Fibroblast of villous mesenchyme (primary cell): ENCODE data around the gene TRMT1L. TPM values are rescaled to one million over a fixed set of nuclear protein-coding genes. Genes with fewer than 3 reads are reported as not detected.

Experiments
- DNase-seq: peaks from one replicate; pipeline ENCODE4 v3.0.0-alpha.2; 2010; ENCODE audit warnings: low read depth
- H3K4me3 ChIP-seq: 2 replicates; pipeline ENCODE4 v1.5.1; 2011; ENCODE audit warnings: low read depth, mild to moderate bottlenecking, low read length
- total RNA-seq: library from RNA; depleted of rRNA; stranded (reverse); fragments of >200 nt; gene quantifications from 2 replicates; pipeline ENCODE4 v1.2.3, GENCODE V29; 2012
- TF ChIP-seq, protein P1 (sequence below): IDR thresholded peaks from 2 replicates; pipeline ENCODE4 v1.5.1; 2012; ENCODE audit warnings: low read depth, mild to moderate bottlenecking, low read length; ENCODE audit not compliant: insufficient read depth

Gene TRMT1L
- total RNA-seq, 1 donor, result 24.6 TPM

DNA sequence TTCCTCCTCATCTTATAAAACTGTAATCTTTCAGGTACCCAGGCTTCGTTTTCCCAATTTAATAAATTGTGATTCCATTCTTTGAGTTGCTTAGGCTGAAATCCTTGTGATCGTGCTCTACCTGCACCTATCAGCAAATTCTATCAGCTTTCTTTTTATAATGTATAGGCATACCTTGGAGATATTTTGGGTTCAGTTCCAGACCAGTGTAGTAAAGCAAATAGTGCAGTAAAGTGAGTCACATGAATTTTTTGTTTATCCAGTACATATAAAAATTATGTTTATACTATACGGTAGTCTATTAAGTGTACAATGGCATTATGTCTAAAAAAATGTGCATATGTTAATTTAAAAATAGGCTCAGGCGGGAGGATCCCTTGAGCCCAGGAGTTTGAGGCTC, 5.7 kb upstream of the TRMT1L start:
- TF ChIP-seq, protein P1, sequence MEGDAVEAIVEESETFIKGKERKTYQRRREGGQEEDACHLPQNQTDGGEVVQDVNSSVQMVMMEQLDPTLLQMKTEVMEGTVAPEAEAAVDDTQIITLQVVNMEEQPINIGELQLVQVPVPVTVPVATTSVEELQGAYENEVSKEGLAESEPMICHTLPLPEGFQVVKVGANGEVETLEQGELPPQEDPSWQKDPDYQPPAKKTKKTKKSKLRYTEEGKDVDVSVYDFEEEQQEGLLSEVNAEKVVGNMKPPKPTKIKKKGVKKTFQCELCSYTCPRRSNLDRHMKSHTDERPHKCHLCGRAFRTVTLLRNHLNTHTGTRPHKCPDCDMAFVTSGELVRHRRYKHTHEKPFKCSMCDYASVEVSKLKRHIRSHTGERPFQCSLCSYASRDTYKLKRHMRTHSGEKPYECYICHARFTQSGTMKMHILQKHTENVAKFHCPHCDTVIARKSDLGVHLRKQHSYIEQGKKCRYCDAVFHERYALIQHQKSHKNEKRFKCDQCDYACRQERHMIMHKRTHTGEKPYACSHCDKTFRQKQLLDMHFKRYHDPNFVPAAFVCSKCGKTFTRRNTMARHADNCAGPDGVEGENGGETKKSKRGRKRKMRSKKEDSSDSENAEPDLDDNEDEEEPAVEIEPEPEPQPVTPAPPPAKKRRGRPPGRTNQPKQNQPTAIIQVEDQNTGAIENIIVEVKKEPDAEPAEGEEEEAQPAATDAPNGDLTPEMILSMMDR, result no peak
- DNase-seq, result no peak
- H3K4me3 ChIP-seq, result no peak overlapping the region

DNA sequence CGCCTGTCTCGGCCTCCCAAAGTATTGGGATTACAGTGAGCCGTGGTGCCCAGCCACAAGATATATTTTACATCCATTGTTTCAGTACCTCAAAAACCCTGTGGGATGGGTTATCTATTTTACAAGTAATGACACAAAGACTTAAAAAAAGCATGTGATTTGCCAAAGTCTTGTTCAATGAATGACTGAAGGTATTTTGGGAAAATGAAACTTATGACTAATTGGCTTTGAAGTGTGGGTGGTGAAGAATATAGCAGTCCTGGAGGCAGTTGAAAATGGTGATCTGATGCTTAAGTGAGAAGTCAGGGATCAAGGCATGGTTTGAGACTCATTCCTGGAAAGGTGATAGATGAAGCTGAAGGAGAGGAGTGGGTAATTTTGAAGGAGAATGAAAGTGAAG, 3.2 kb upstream of the TRMT1L start:
- H3K4me3 ChIP-seq, result no peak overlapping the region
- DNase-seq, result no peak
- TF ChIP-seq, protein P1, result no peak

DNA sequence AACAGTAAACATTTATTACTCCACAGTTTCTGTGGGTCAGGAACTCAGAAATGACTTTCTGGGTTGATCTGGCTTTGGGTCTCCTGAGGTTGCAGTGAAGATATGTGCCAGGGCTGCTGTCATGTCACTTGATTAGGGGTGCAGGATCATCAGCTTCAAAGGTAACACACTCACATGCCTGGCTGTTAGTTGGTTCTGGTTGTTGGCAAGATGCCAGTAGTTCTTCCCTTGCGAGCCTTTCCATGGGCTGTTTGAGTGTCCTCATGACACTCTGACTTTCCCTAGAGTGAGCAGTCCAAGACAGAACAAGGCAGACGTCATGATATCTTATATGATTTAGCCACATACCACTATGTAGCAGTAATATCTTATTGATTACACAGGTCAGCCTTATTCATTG, 2.0 kb upstream of the TRMT1L start:
- DNase-seq, result no peak
- peak overlapping the region; percentile 95 for H3K4me3 ChIP-seq
- TF ChIP-seq, protein P1, result no peak

DNA sequence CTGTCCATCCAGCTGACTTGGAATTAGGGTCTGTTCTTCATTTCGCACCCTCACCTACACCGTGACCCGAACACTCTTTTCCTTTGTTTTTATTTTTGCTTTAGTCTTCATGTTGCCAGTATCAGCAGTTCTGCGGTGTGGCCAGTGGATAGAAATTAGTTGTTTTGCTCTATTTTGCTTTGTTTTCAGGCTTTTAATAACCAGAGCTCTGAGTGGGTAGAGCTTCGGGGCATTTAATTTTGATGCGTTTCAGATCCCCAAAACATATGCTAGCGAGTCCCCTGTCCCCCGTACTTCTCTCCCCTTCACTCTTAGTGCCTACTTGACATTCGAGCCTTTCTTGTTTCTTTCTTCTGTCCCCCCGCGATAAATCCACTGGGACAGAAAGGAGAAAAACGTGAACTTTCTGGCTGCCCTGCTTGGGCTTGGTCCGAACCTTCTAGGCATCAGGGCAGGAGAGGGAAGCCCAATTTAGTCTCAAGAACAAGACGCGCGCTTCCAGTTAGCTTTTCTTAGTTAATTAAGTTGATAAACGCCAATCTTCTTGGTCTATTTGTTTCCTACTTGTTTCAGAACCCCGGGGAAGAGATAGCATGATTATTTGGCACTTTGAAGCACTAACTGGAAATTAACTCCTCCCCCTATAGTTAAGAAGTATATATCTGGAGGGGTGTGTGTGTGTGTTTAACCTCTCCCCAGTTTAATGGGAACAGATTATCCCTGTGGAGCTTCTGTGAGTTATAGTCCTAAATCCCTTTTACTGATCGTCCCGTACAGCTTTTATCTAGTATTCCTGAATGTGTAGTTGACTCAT, 1.1 kb upstream of the TRMT1L start:
- TF ChIP-seq, protein P1, result no peak
- H3K4me3 ChIP-seq, result peak overlapping the region; percentile 95
- DNase-seq, result peak; percentile 86

DNA sequence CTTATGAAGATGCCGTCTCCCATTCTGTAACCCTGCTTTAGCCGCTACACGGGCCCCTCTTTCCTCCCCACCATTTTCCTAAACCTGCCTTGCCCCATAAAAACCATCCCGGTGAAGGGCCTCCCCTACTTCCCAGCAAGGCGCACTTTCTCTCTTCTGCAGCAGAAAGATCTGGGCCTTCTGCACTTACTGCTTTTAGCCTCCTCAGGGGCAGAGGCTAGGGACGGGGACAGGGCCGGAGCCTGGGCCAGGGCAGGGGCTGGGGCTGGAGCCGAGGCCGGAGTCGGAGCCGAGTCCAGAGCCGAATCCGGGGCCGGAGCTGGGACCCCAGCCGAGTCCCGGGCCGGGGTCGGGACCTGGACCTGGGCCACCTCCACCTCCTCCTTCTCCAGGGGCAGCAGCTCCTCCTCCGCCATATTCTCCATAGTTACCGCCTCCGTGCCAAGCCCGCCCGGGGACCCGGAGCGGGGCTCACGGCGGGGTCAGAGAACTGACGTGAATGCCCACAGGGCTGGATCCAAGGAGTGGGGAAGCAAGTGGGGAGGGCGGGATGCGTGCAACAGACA, 382 bp downstream of the TRMT1L start:
- TF ChIP-seq, protein P1, result no peak
- DNase-seq, result peak; percentile 31
- H3K4me3 ChIP-seq, result peak overlapping the region; percentile 95

DNA sequence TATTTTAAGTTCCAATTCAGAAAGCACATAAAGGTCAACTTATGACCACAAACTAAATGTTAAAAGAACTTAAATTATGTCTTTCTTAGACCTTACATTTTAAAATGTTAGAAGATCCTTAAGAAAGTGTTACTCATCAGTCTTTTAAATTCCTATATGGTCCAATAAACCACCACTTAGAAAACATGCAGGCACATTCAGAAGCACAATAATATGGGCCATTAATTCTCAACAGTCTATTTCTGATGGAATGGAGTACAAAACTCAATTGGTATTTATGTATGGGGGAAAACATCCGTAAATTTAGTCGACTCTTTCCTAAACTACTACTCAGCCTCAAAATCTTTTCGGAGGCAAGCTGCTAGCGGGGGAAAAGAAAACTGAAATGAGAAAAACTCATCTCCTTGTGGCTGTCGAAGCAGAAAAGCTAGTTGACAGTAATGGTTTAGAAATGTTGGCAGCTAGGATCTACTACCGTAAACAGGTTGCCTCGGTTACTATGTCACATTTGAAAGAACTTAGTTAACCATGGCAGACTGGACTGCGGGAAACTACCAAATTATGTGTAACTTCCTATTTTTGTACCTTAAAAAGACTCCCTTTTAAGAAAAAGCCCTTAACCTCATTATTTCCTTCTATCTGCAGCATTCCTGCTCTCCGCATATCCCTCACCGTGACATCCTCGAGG, 1.0 kb downstream of the TRMT1L start:
- TF ChIP-seq, protein P1, result no peak
- H3K4me3 ChIP-seq, result peak overlapping the region; percentile 95
- peak; percentile 39 for DNase-seq
